Testis (tissue), 3 donors: ENCODE measurements around the gene MEGF10. TPM values are rescaled to one million over a fixed set of nuclear protein-coding genes. Genes with fewer than 3 reads are reported as not detected.
"Not testable (repeated sequence)": the region's sequence is repeated elsewhere in the genome, so short reads cannot be mapped to it uniquely, and the experiment has no call there.

ENCODE experiments used
- DNase-seq: peaks from one replicate; pipeline ENCODE4 v3.0.0-alpha.2; 2019
- H3K27ac ChIP-seq, 2 donors: fragments of 200-600 bp; sonication (generic); one replicate each; pipeline ENCODE4 v1.5.1; 2019
- H3K27me3 ChIP-seq: fragments of 200-600 bp; sonication (generic); one replicate; pipeline ENCODE4 v1.5.1; 2019
- H3K36me3 ChIP-seq: fragments of 200-600 bp; sonication (generic); one replicate; pipeline ENCODE4 v1.5.1; 2017; ENCODE audit warnings: low read depth; ENCODE audit errors: missing control alignments
- H3K4me1 ChIP-seq: fragments of 200-600 bp; sonication (generic); one replicate; pipeline ENCODE4 v1.5.1; 2019
- H3K4me3 ChIP-seq, 2 donors: fragments of 200-600 bp; sonication (generic); one replicate each; pipeline ENCODE4 v1.5.1; 2017 to 2019
- H3K9me3 ChIP-seq: fragments of 200-600 bp; sonication (generic); one replicate; pipeline ENCODE4 v1.5.1; 2017
- CTCF ChIP-seq, 3 experiments: fragments of 450-650 bp in 2 of 3; fragments of 200-600 bp in 1 of 3; sonication (generic) in 1 of 3; IDR thresholded peaks; one replicate each; pipeline ENCODE4 v1.5.1; 2016 to 2019; ENCODE audit warnings: antibody characterized with exemption in 3 of 3, mild to moderate bottlenecking in 2 of 3, moderate library complexity in 1 of 3
- POLR2A ChIP-seq: fragments of 450-650 bp; IDR thresholded peaks from one replicate; pipeline ENCODE4 v1.6.1; 2017; ENCODE audit warnings: antibody characterized with exemption, mild to moderate bottlenecking, moderate library complexity
- WGBS, 2 donors: methylation state at CpG; one replicate each; pipeline ENCODE4 v1.1.5; 2018; 5-methylcytosine and 5-hydroxymethylcytosine counted together
- intact Hi-C: fragments of 100-400 bp; cut with DNase I; formaldehyde crosslinking; loops from one replicate; pipeline ENCODE4 v1.15.1; 2023; ENCODE audit warnings: low total_unique reads
- polyA plus RNA-seq: library from polyadenylated mRNA; stranded (reverse); fragments of 350-450 nt; fragmentation: Illumina TruSeq; extraction: RNeasy Lipid Tissue Mini Kit (QIAGEN cat#74804); gene quantifications from one replicate; pipeline ENCODE4 v1.2.3, GENCODE V29; 2014; ENCODE audit warnings: low read depth, low replicate concordance; ENCODE audit not compliant: insufficient read depth
- total RNA-seq, 2 donors: library from RNA; depleted of rRNA; stranded (reverse); fragments of >200 nt; gene quantifications; one replicate each; pipeline ENCODE4 v1.2.3, GENCODE V29; 2016

The MEGF10 gene
- total and polyA plus RNA-seq, 3 donors from 2014 or later = 2.4 to 5.1 (median 4.6) TPM

GRCh38 chr5:127293373-127293772, 2.8 kb downstream of the MEGF10 start:
- no peak for DNase-seq
- intact Hi-C loops = no loop called here
- H3K4me1 ChIP-seq = peaks cover 2% of the 10 kb centered on the region

GRCh38 chr5:127294829-127295228, 4.2 kb downstream of the MEGF10 start:
- intact Hi-C loops = no loop called here
- H3K4me3 ChIP-seq = no peak overlapping the region

More at GRCh38 chr5:127293373-127293772, 2.8 kb downstream of the MEGF10 start:
- TF ChIP-seq CTCF (IDR thresholded peaks at IDR 0.05) (no peak), POLR2A (no peak)
- Histone ChIP-seq H3K36me3 (no peaks in the 10 kb centered on the region), H3K27ac (no peak overlapping the region), H3K27me3 (no peaks in the 10 kb centered on the region), H3K9me3 (no peaks in the 10 kb centered on the region), H3K4me3 (no peak overlapping the region)

GRCh38 chr5:127295454-127295853, 4.9 kb downstream of the MEGF10 start:
- Histone ChIP-seq H3K27me3 (no peaks in the 10 kb centered on the region), H3K27ac (no peak overlapping the region), H3K36me3 (no peaks in the 10 kb centered on the region), H3K4me3 (no peak overlapping the region), H3K9me3 (no peaks in the 10 kb centered on the region), H3K4me1 (peaks cover 3% of the 10 kb centered on the region)
- intact Hi-C loops = no loop called here
- no peak for DNase-seq
- WGBS, 2 donors = 76 to 89% methylated on average over 1 of the region's 1 CpG
- TF ChIP-seq POLR2A (no peak), CTCF (IDR thresholded peaks at IDR 0.05) (no peak)

More at GRCh38 chr5:127294829-127295228, 4.2 kb downstream of the MEGF10 start:
- Histone ChIP-seq H3K27ac (no peak overlapping the region), H3K4me1 (peaks cover 3% of the 10 kb centered on the region), H3K36me3 (no peaks in the 10 kb centered on the region), H3K27me3 (no peaks in the 10 kb centered on the region), H3K9me3 (no peaks in the 10 kb centered on the region)
- no peak for DNase-seq
- TF ChIP-seq CTCF (IDR thresholded peaks at IDR 0.05) = no peak
- TF ChIP-seq POLR2A = no peak
- WGBS, 2 donors = 75 to 85% methylated on average over 1 of the region's 1 CpG

GRCh38 chr5:127296321-127296720, 5.7 kb downstream of the MEGF10 start:
- peaks cover 3% of the 10 kb centered on the region for H3K4me1 ChIP-seq
- TF ChIP-seq CTCF (IDR thresholded peaks at IDR 0.05) (no peak), POLR2A (no peak)
- intact Hi-C loops = no loop called here
- DNase-seq = no peak
- H3K27me3 ChIP-seq = no peaks in the 10 kb centered on the region
- no peaks in the 10 kb centered on the region for H3K36me3 ChIP-seq
- no peaks in the 10 kb centered on the region for H3K9me3 ChIP-seq
- no peak overlapping the region for H3K27ac ChIP-seq
- H3K4me3 ChIP-seq = no peak overlapping the region

GRCh38 chr5:127296894-127297293, 6.3 kb downstream of the MEGF10 start:
- H3K36me3 ChIP-seq, H3K27ac ChIP-seq, intact Hi-C loops, H3K27me3 ChIP-seq, H3K4me1 ChIP-seq, H3K9me3 ChIP-seq, DNase-seq, H3K4me3 ChIP-seq: not testable (repeated sequence)
- WGBS, 2 donors = 82 to 85% methylated on average over 5 of the region's 5 CpGs
